HepG2 (cell line): ENCODE results near the gene ZNF235. TPM values are rescaled to one million over a fixed set of nuclear protein-coding genes. Genes with fewer than 3 reads are reported as not detected.

ENCODE experiments used
- GPBP1L1 ChIP-seq: sonication (generic); formaldehyde crosslinking; IDR thresholded peaks from 2 replicates; pipeline ENCODE4 v1.5.0; 2020; ENCODE audit warnings: mild to moderate bottlenecking, missing genetic modification reagents
- IRF1 ChIP-seq: sonication (generic); formaldehyde crosslinking; IDR thresholded peaks from 2 replicates; pipeline ENCODE4 v1.4.0; 2020; ENCODE audit warnings: low read depth, mild to moderate bottlenecking, missing genetic modification reagents
- MAX ChIP-seq: IDR thresholded peaks from 2 replicates; pipeline ENCODE4 v1.6.1; 2012; ENCODE audit warnings: inconsistent platforms
- MXD1 ChIP-seq: sonication (generic); formaldehyde crosslinking; IDR thresholded peaks from 2 replicates; pipeline ENCODE4 v1.4.0; 2020; ENCODE audit warnings: mild to moderate bottlenecking, missing genetic modification reagents
- SOX5 ChIP-seq: IDR thresholded peaks from 2 replicates; pipeline ENCODE4 v1.6.1; 2016; ENCODE audit warnings: borderline replicate concordance
- THAP11 ChIP-seq: IDR thresholded peaks from 2 replicates; pipeline ENCODE4 v1.6.1; 2016; ENCODE audit warnings: missing biosample characterization, missing genetic modification reagents
- ZEB1 ChIP-seq: IDR thresholded peaks from 2 replicates; pipeline ENCODE4 v1.6.1; 2012; ENCODE audit warnings: mild to moderate bottlenecking, low read depth, inconsistent platforms; ENCODE audit not compliant: insufficient replicate concordance
- ZNF18 ChIP-seq: sonication (generic); formaldehyde crosslinking; IDR thresholded peaks from 2 replicates; pipeline ENCODE4 v1.8.0; 2022; ENCODE audit warnings: mild to moderate bottlenecking, missing genetic modification reagents; ENCODE audit not compliant: insufficient replicate concordance
- ZNF225 ChIP-seq: sonication (generic); formaldehyde crosslinking; IDR thresholded peaks from 2 replicates; pipeline ENCODE4 v1.4.0; 2020; ENCODE audit warnings: mild to moderate bottlenecking, missing genetic modification reagents
- ZNF557 ChIP-seq: sonication (generic); formaldehyde crosslinking; IDR thresholded peaks from 2 replicates; pipeline ENCODE4 v1.4.0; 2020; ENCODE audit warnings: missing genetic modification reagents
- ZNF614 ChIP-seq: IDR thresholded peaks from 2 replicates; pipeline ENCODE4 v1.6.1; 2018; ENCODE audit warnings: missing biosample characterization, missing genetic modification reagents, inconsistent platforms, borderline replicate concordance
- ZNF646 ChIP-seq: sonication (generic); formaldehyde crosslinking; IDR thresholded peaks from 2 replicates; pipeline ENCODE4 v1.9.0; 2021; ENCODE audit warnings: mild to moderate bottlenecking, missing genetic modification reagents
- ZNF747 ChIP-seq: sonication (generic); formaldehyde crosslinking; IDR thresholded peaks from 2 replicates; pipeline ENCODE4 v1.8.1; 2023; ENCODE audit warnings: missing genetic modification reagents, mild to moderate bottlenecking, borderline replicate concordance
- ZNF749 ChIP-seq: sonication (generic); formaldehyde crosslinking; IDR thresholded peaks from 2 replicates; pipeline ENCODE4 v1.8.0; 2022; ENCODE audit warnings: mild to moderate bottlenecking, missing genetic modification reagents, moderate library complexity, borderline replicate concordance
- ZNF770 ChIP-seq: sonication (generic); formaldehyde crosslinking; IDR thresholded peaks from 2 replicates; pipeline ENCODE4 v1.5.0; 2020; ENCODE audit warnings: mild to moderate bottlenecking, missing genetic modification reagents
- ZNF775 ChIP-seq: sonication (generic); formaldehyde crosslinking; IDR thresholded peaks from 2 replicates; pipeline ENCODE4 v1.4.0; 2020; ENCODE audit warnings: missing genetic modification reagents, mild to moderate bottlenecking, moderate library complexity, borderline replicate concordance
- ZSCAN20 ChIP-seq: sonication (generic); formaldehyde crosslinking; IDR thresholded peaks from 2 replicates; pipeline ENCODE4 v1.4.0; 2020; ENCODE audit warnings: missing genetic modification reagents, mild to moderate bottlenecking, borderline replicate concordance
- polyA plus RNA-seq, 8 experiments: library from polyadenylated mRNA; depleted of rRNA in 3 of 8; stranded (reverse) in 7 of 8; unstranded in 1 of 8; fragments of >200 nt; fragmentation: Illumina TruSeq in 4 of 8; extraction: Trizol in 4 of 8; gene quantifications; 2 replicates each; pipeline versions ENCODE4 v1.2.1 to v1.2.3, GENCODE V29; 2011 to 2016; ENCODE audit warnings: low read depth in 4 of 8, missing spikeins in 1 of 8, mixed read lengths in 1 of 8; ENCODE audit not compliant: insufficient read depth in 1 of 8
- total RNA-seq, 5 experiments: library from RNA; depleted of rRNA; stranded (reverse); fragments of >200 nt; fragmentation: Illumina TruSeq; extraction: Trizol; gene quantifications; 2 replicates each; pipeline ENCODE4 v1.2.3, GENCODE V29; 2016; ENCODE audit warnings: low read depth in 1 of 5

The ZNF235 gene
- total and polyA plus RNA-seq, 2 of the 13 experiments (the other 11 are each of a cell fraction or from before 2014, with no cell fraction given) = 4.8 to 5.5 TPM

GRCh38 chr19:44254496-44254895, 50.3 kb downstream of the ZNF235 start (continued):
- TF ChIP-seq ZEB1 = no peak
- no peak for TF ChIP-seq MAX
- TF ChIP-seq ZNF747 (CRISPR knock-in tag) = no peak
- no peak for TF ChIP-seq IRF1 (CRISPR knock-in tag)
- peak; percentile 75; the same call in 1 of the 2 replicates for TF ChIP-seq SOX5 (CRISPR knock-in tag)
- TF ChIP-seq ZSCAN20 (CRISPR knock-in tag) = no peak
- no peak for TF ChIP-seq ZNF749 (CRISPR knock-in tag)
- no peak for TF ChIP-seq MXD1 (CRISPR knock-in tag)
- no peak for TF ChIP-seq GPBP1L1 (CRISPR knock-in tag)
- no peak for TF ChIP-seq ZNF18 (CRISPR knock-in tag)
- TF ChIP-seq THAP11 (CRISPR knock-in tag) = peak; percentile 83
- no peak for TF ChIP-seq ZNF614 (CRISPR knock-in tag)
- no peak for TF ChIP-seq ZNF775 (CRISPR knock-in tag)
- no peak for TF ChIP-seq ZNF646
- no peak for TF ChIP-seq ZNF557 (CRISPR knock-in tag)
- no peak for TF ChIP-seq ZNF225 (CRISPR knock-in tag)
- TF ChIP-seq ZNF770 (CRISPR knock-in tag) = no peak
